Retinal pigment epithelial cell (primary cell): ENCODE data around the gene TXNDC8.
"Not testable (repeated sequence)": the region's sequence is repeated elsewhere in the genome, so short reads cannot be mapped to it uniquely, and the experiment has no call there.

Experiments used
- DNase-seq: peaks from one replicate; pipeline ENCODE4 v3.0.0-alpha.2; 2010; ENCODE audit warnings: low read depth
- H3K4me3 ChIP-seq: 2 replicates; pipeline ENCODE4 v1.5.1; 2011; ENCODE audit warnings: mild to moderate bottlenecking, low read length, control low read depth, moderate library complexity
- CTCF ChIP-seq: conservative IDR thresholded peaks from 2 replicates; pipeline ENCODE4 v1.5.1; 2011; ENCODE audit warnings: low read depth, low read length, control low read depth, inconsistent platforms

TXNDC8 gene

GRCh38 chr9:110317911-110318310, 19.8 kb downstream of the TXNDC8 start:
- no peak for DNase-seq
- no peak overlapping the region for H3K4me3 ChIP-seq
- TF ChIP-seq CTCF = no peak

- DNase-seq = no peak
- TF ChIP-seq CTCF = no peak
- no peak overlapping the region for H3K4me3 ChIP-seq
Measured at GRCh38 chr9:110316261-110317075, 21.2 kb downstream of the TXNDC8 start.

GRCh38 chr9:110311978-110312377, 25.7 kb downstream of the TXNDC8 start:
- H3K4me3 ChIP-seq, DNase-seq: not testable (repeated sequence)

- no peak for DNase-seq
- no peak overlapping the region for H3K4me3 ChIP-seq
- TF ChIP-seq CTCF = no peak
Measured at GRCh38 chr9:110309681-110310080, 28.0 kb downstream of the TXNDC8 start.

GRCh38 chr9:110308633-110309038, 29.0 kb downstream of the TXNDC8 start:
- TF ChIP-seq CTCF = no peak
- H3K4me3 ChIP-seq = no peak overlapping the region
- DNase-seq = no peak

- no peak overlapping the region for H3K4me3 ChIP-seq
- TF ChIP-seq CTCF = no peak
- no peak for DNase-seq
Measured at GRCh38 chr9:110307191-110307590, 30.5 kb downstream of the TXNDC8 start.

- no peak for TF ChIP-seq CTCF
Measured at GRCh38 chr9:110303133-110303532, 34.5 kb downstream of the TXNDC8 start.

More at GRCh38 chr9:110303133-110303532, 34.5 kb downstream of the TXNDC8 start:
- DNase-seq = no peak
- no peak overlapping the region for H3K4me3 ChIP-seq
